ENCODE measurements around the gene VAV1. TPM values are rescaled to one million over a fixed set of nuclear protein-coding genes. Genes with fewer than 3 reads are reported as not detected.

The VAV1 gene
- total and polyA plus RNA-seq, 4 donors = 1.9 to 20.1 (median 9.1) TPM

- no peak for DNase-seq
These were observed 39.4 kb downstream of the VAV1 start for GRCh38 chr19:6811906-6812305.

GRCh38 chr19:6812612-6813011 lies 40.1 kb downstream of the VAV1 start:
- 86 to 93% methylated on average over 2 of the region's 2 CpGs for WGBS, 2 donors
- ATAC-seq (ENCODE audit: low FRiP score) = no peak
- Histone ChIP-seq H3K4me3 (ENCODE audit: low read length in 2 of 2) (no peak overlapping the region), H3K4me1 (ENCODE audit: control insufficient read depth in 1 of 2, insufficient read depth in 2 of 2, low read length in 2 of 2) (no peaks in the 10 kb centered on the region), H3K27ac (ENCODE audit: low read depth in 1 of 2, low read length in 2 of 2) (no peak overlapping the region), H3K9me3 (ENCODE audit: control insufficient read depth, low read length) (peaks cover 4% of the 10 kb centered on the region), H3K36me3 (ENCODE audit: control insufficient read depth in 1 of 2, insufficient read depth in 2 of 2, low read length in 1 of 2) (no peaks in the 10 kb centered on the region), H3K27me3 (ENCODE audit: control insufficient read depth in 1 of 2, insufficient read depth in 2 of 2, low read length in 1 of 2) (no peaks in the 10 kb centered on the region)
- DNase-seq = no peak
- intact Hi-C loops (cut with DNase I) = no loop called here

More at GRCh38 chr19:6811906-6812305, 39.4 kb downstream of the VAV1 start:
- ATAC-seq (ENCODE audit: low FRiP score) = no peak
- H3K27ac ChIP-seq (ENCODE audit: low read depth in 1 of 2, low read length in 2 of 2) = no peak overlapping the region
- no peaks in the 10 kb centered on the region for H3K4me1 ChIP-seq (ENCODE audit: control insufficient read depth in 1 of 2, insufficient read depth in 2 of 2, low read length in 2 of 2)
- H3K36me3 ChIP-seq (ENCODE audit: control insufficient read depth in 1 of 2, insufficient read depth in 2 of 2, low read length in 1 of 2) = no peaks in the 10 kb centered on the region
- intact Hi-C loops (cut with DNase I) = no loop called here
- no peak overlapping the region for H3K4me3 ChIP-seq (ENCODE audit: low read length in 2 of 2)
- 28 to 32% methylated on average over 2 of the region's 2 CpGs for WGBS, 2 donors
- no peaks in the 10 kb centered on the region for H3K27me3 ChIP-seq (ENCODE audit: control insufficient read depth in 1 of 2, insufficient read depth in 2 of 2, low read length in 1 of 2)
- H3K9me3 ChIP-seq (ENCODE audit: control insufficient read depth, low read length) = peaks cover 7% of the 10 kb centered on the region

- Histone ChIP-seq H3K4me1 (ENCODE audit: control insufficient read depth in 1 of 2, insufficient read depth in 2 of 2, low read length in 2 of 2) (no peaks in the 10 kb centered on the region), H3K27me3 (ENCODE audit: control insufficient read depth in 1 of 2, insufficient read depth in 2 of 2, low read length in 1 of 2) (no peaks in the 10 kb centered on the region), H3K27ac (ENCODE audit: low read depth in 1 of 2, low read length in 2 of 2) (no peak overlapping the region), H3K4me3 (ENCODE audit: low read length in 2 of 2) (no peak overlapping the region), H3K36me3 (ENCODE audit: control insufficient read depth in 1 of 2, insufficient read depth in 2 of 2, low read length in 1 of 2) (no peaks in the 10 kb centered on the region), H3K9me3 (ENCODE audit: control insufficient read depth, low read length) (peaks cover 1% of the 10 kb centered on the region)
- ATAC-seq (ENCODE audit: low FRiP score) = no peak
- WGBS, 2 donors = 83 to 86% methylated on average over 4 of the region's 4 CpGs
- intact Hi-C loops (cut with DNase I) = no loop called here
- DNase-seq = no peak
These were observed 41.2 kb downstream of the VAV1 start for GRCh38 chr19:6813659-6814058.

- ATAC-seq (ENCODE audit: low FRiP score) = no peak
- peaks cover 8% of the 10 kb centered on the region for H3K9me3 ChIP-seq (ENCODE audit: control insufficient read depth, low read length)
- no peaks in the 10 kb centered on the region for H3K36me3 ChIP-seq (ENCODE audit: control insufficient read depth in 1 of 2, insufficient read depth in 2 of 2, low read length in 1 of 2)
- no peak for DNase-seq
- H3K27me3 ChIP-seq (ENCODE audit: control insufficient read depth in 1 of 2, insufficient read depth in 2 of 2, low read length in 1 of 2) = peaks cover 0 to 2% of the 10 kb centered on the region in 2 donors
- no peaks in the 10 kb centered on the region for H3K4me1 ChIP-seq (ENCODE audit: control insufficient read depth in 1 of 2, insufficient read depth in 2 of 2, low read length in 2 of 2)
- H3K4me3 ChIP-seq (ENCODE audit: low read length in 2 of 2) = no peak overlapping the region
- intact Hi-C loops (cut with DNase I) = no loop called here
- 78 to 81% methylated on average over 3 of the region's 3 CpGs for WGBS, 2 donors
- no peak overlapping the region for H3K27ac ChIP-seq (ENCODE audit: low read depth in 1 of 2, low read length in 2 of 2)
These were observed 44.7 kb downstream of the VAV1 start for GRCh38 chr19:6817179-6817578.

GRCh38 chr19:6818246-6818645 lies 45.7 kb downstream of the VAV1 start:
- H3K9me3 ChIP-seq (ENCODE audit: control insufficient read depth, low read length) = peaks cover 8% of the 10 kb centered on the region
- H3K36me3 ChIP-seq (ENCODE audit: control insufficient read depth in 1 of 2, insufficient read depth in 2 of 2, low read length in 1 of 2) = no peaks in the 10 kb centered on the region
- peaks cover 0 to 2% of the 10 kb centered on the region in 2 donors for H3K27me3 ChIP-seq (ENCODE audit: control insufficient read depth in 1 of 2, insufficient read depth in 2 of 2, low read length in 1 of 2)
- H3K4me3 ChIP-seq (ENCODE audit: low read length in 2 of 2) = no peak overlapping the region
- no peaks in the 10 kb centered on the region for H3K4me1 ChIP-seq (ENCODE audit: control insufficient read depth in 1 of 2, insufficient read depth in 2 of 2, low read length in 2 of 2)
- WGBS, 2 donors = 67 to 80% methylated on average over 4 of the region's 4 CpGs
- DNase-seq = no peak
- no peak for ATAC-seq (ENCODE audit: low FRiP score)
- H3K27ac ChIP-seq (ENCODE audit: low read depth in 1 of 2, low read length in 2 of 2) = no peak overlapping the region
- intact Hi-C loops (cut with DNase I) = no loop called here

- WGBS, 2 donors = 70 to 72% methylated on average over 2 of the region's 2 CpGs
- peaks cover 8% of the 10 kb centered on the region for H3K9me3 ChIP-seq (ENCODE audit: control insufficient read depth, low read length)
- no peaks in the 10 kb centered on the region for H3K4me1 ChIP-seq (ENCODE audit: control insufficient read depth in 1 of 2, insufficient read depth in 2 of 2, low read length in 2 of 2)
- H3K27ac ChIP-seq (ENCODE audit: low read depth in 1 of 2, low read length in 2 of 2) = no peak overlapping the region
- H3K36me3 ChIP-seq (ENCODE audit: control insufficient read depth in 1 of 2, insufficient read depth in 2 of 2, low read length in 1 of 2) = no peaks in the 10 kb centered on the region
- intact Hi-C loops (cut with DNase I) = no loop called here
- no peak overlapping the region for H3K4me3 ChIP-seq (ENCODE audit: low read length in 2 of 2)
- DNase-seq = no peak
- no peak for ATAC-seq (ENCODE audit: low FRiP score)
- peaks cover 0 to 2% of the 10 kb centered on the region in 2 donors for H3K27me3 ChIP-seq (ENCODE audit: control insufficient read depth in 1 of 2, insufficient read depth in 2 of 2, low read length in 1 of 2)
These were observed 46.8 kb downstream of the VAV1 start for GRCh38 chr19:6819323-6819722.

GRCh38 chr19:6820237-6820636 lies 47.7 kb downstream of the VAV1 start:
- Histone ChIP-seq H3K4me1 (ENCODE audit: control insufficient read depth in 1 of 2, insufficient read depth in 2 of 2, low read length in 2 of 2) (no peaks in the 10 kb centered on the region), H3K4me3 (ENCODE audit: low read length in 2 of 2) (no peak overlapping the region), H3K36me3 (ENCODE audit: control insufficient read depth in 1 of 2, insufficient read depth in 2 of 2, low read length in 1 of 2) (no peaks in the 10 kb centered on the region), H3K27ac (ENCODE audit: low read depth in 1 of 2, low read length in 2 of 2) (no peak overlapping the region), H3K9me3 (ENCODE audit: control insufficient read depth, low read length) (peaks cover 8% of the 10 kb centered on the region), H3K27me3 (ENCODE audit: control insufficient read depth in 1 of 2, insufficient read depth in 2 of 2, low read length in 1 of 2) (peaks cover 0 to 2% of the 10 kb centered on the region in 2 donors)
- ATAC-seq (ENCODE audit: low FRiP score) = no peak
- DNase-seq = no peak
- 92 to 97% methylated on average over 4 of the region's 4 CpGs for WGBS, 2 donors
- intact Hi-C loops (cut with DNase I) = no loop called here

GRCh38 chr19:6821639-6822310 lies 49.3 kb downstream of the VAV1 start:
- no peaks in the 10 kb centered on the region for H3K4me1 ChIP-seq (ENCODE audit: control insufficient read depth in 1 of 2, insufficient read depth in 2 of 2, low read length in 2 of 2)
- peaks cover 0 to 2% of the 10 kb centered on the region in 2 donors for H3K27me3 ChIP-seq (ENCODE audit: control insufficient read depth in 1 of 2, insufficient read depth in 2 of 2, low read length in 1 of 2)
- ATAC-seq (ENCODE audit: low FRiP score) (no peak), DNase-seq (peak in 1 of 2 donors; percentile 65)
- peaks cover 8% of the 10 kb centered on the region for H3K9me3 ChIP-seq (ENCODE audit: control insufficient read depth, low read length)
- intact Hi-C loops (cut with DNase I) = no loop called here
- no peaks in the 10 kb centered on the region for H3K36me3 ChIP-seq (ENCODE audit: control insufficient read depth in 1 of 2, insufficient read depth in 2 of 2, low read length in 1 of 2)
- no peak overlapping the region for H3K4me3 ChIP-seq (ENCODE audit: low read length in 2 of 2)
- WGBS, 2 donors = 80 to 86% methylated on average over 17 of the region's 17 CpGs
- no peak overlapping the region for H3K27ac ChIP-seq (ENCODE audit: low read depth in 1 of 2, low read length in 2 of 2)

GRCh38 chr19:6822311-6822670 lies 49.8 kb downstream of the VAV1 start:
- Histone ChIP-seq H3K27me3 (ENCODE audit: control insufficient read depth in 1 of 2, insufficient read depth in 2 of 2, low read length in 1 of 2) (peaks cover 0 to 2% of the 10 kb centered on the region in 2 donors), H3K4me3 (ENCODE audit: low read length in 2 of 2) (no peak overlapping the region), H3K4me1 (ENCODE audit: control insufficient read depth in 1 of 2, insufficient read depth in 2 of 2, low read length in 2 of 2) (no peaks in the 10 kb centered on the region), H3K27ac (ENCODE audit: low read depth in 1 of 2, low read length in 2 of 2) (no peak overlapping the region), H3K36me3 (ENCODE audit: control insufficient read depth in 1 of 2, insufficient read depth in 2 of 2, low read length in 1 of 2) (no peaks in the 10 kb centered on the region), H3K9me3 (ENCODE audit: control insufficient read depth, low read length) (peaks cover 8% of the 10 kb centered on the region)
- WGBS, 2 donors = 65 to 69% methylated on average over 25 of the region's 25 CpGs
- intact Hi-C loops (cut with DNase I) = no loop called here
- DNase-seq = peak in 1 of 2 donors; percentile 57
- ATAC-seq (ENCODE audit: low FRiP score) = no peak
